IMR-90 (cell line): ENCODE data around the gene RGS4. TPM values are rescaled to one million over a fixed set of nuclear protein-coding genes. Genes with fewer than 3 reads are reported as not detected.

ENCODE experiments used
- polyA plus RNA-seq, 3 experiments: library from polyadenylated mRNA; depleted of rRNA; stranded (reverse); fragments of >200 nt; gene quantifications; 2 replicates each; pipeline ENCODE4 v1.2.3, GENCODE V29; 2012; ENCODE audit warnings: low replicate concordance in 1 of 3
- total RNA-seq: library from RNA; depleted of rRNA; stranded (reverse); fragments of >200 nt; gene quantifications from 2 replicates; pipeline ENCODE4 v1.2.3, GENCODE V29; 2012; rRNA removed

Gene RGS4
- total and polyA plus RNA-seq, 2 of the 4 experiments (the other 2 are of a cell fraction) = 202 to 538 TPM

Other genes starting within 250 kb of the RGS4 start
- gene CCDC190, start 208.2 kb upstream of the RGS4 start, total RNA-seq = 0.28 and 0.36 TPM in 2 replicates
- gene CCDC190, start 208.2 kb upstream of the RGS4 start, polyA plus RNA-seq (2012; rRNA removed) = 0.10 and 0.37 TPM in 2 replicates
- 14.2 and 40.0 TPM in 2 replicates for gene RGS5, start 133.6 kb downstream of the RGS4 start, total RNA-seq
- 21.4 and 23.7 TPM in 2 replicates for gene RGS5, start 133.6 kb downstream of the RGS4 start, polyA plus RNA-seq (2012; rRNA removed)